Measurements from ENCODE around the gene TMEM59.
"Not testable (repeated sequence)": the region's sequence is repeated elsewhere in the genome, so short reads cannot be mapped to it uniquely, and the experiment has no call there.

Gene TMEM59

DNA sequence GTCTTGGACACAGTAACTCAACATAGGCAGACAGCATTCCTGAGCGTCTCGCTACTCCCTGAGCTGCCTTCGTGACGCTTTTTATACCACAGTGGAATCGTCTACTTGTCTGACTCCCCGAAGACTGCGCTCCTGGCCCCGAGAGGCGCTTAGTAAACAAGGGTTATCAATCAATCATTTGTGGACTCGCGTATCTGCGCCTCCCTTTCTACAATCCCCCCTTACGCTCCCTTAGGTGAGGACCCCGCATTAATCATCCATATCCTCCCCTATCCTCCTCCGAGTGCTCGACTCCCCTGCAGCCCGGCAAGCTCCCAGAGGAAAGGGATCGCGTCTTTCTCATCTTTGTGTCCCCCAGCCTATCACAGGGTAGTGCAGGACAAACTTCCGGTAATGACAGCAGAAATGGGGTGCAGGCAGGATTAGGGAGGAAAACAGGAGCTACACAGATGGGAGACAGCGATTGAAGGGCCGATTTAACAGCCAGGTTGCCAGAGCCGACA, 522 bp downstream of the TMEM59 start:
- Histone ChIP-seq H3K27me3 (ENCODE audit: low read length) (no peaks in the 10 kb centered on the region), H3K79me2 (ENCODE audit: insufficient read depth, low read length) (peaks cover 64% of the 10 kb centered on the region), H2AFZ (ENCODE audit: low read depth, low read length, severe bottlenecking) (peak overlapping the region; percentile 43)

DNA sequence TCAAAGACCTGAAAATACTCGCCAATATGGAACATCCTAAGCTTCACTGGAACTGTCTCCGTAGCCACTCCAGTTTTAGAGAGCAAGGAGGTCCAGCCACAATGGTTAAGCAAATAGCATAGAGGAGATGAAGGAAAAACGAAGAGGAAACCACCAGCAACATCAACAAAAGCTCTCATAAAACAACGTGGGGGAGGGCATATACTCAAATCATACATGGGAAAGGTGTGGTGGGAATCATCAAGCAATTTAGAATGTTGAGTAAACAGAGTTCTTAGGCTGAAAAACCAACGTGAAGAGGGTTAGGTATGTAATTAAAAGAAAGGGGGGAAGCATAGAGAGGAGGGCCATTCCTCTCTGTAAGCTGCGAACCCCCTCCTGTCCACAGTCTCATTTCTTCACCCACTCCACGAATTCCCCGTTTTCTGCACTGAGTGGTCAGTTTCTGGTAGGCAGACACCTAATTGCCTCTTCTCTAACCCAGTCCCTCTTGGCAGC, 1.0 kb downstream of the TMEM59 start:
- Histone ChIP-seq H3K9me2 (replicated peaks; ENCODE audit: insufficient read depth, low read length) (no peaks in the 10 kb centered on the region), H3K4me3 (ENCODE audit: insufficient read depth, low read length, poor library complexity, severe bottlenecking) (peak overlapping the region; percentile 88), H3K36me3 (ENCODE audit: low read length) (no peaks in the 10 kb centered on the region), H3K79me2 (ENCODE audit: insufficient read depth, low read length) (peaks cover 69% of the 10 kb centered on the region), H3K9me3 (ENCODE audit: insufficient read depth, low read length) (no peaks in the 10 kb centered on the region), H3K9ac (ENCODE audit: low read length) (peak overlapping the region; percentile 71), H3F3A (ENCODE audit: insufficient read depth) (peaks cover 8% of the 10 kb centered on the region), H4K20me1 (ENCODE audit: low read depth, low read length) (no peaks in the 10 kb centered on the region), H3K27ac (ENCODE audit: low read depth, low read length) (peak overlapping the region; percentile 72; the same call in 1 of the 2 replicates), H2AFZ (ENCODE audit: low read depth, low read length, severe bottlenecking) (peak overlapping the region; percentile 43), H3K27me3 (ENCODE audit: low read length) (no peaks in the 10 kb centered on the region), H3K4me2 (ENCODE audit: low read depth, low read length, poor library complexity, severe bottlenecking) (peak overlapping the region; percentile 79)
- no peak for TF ChIP-seq EZH2phosphoT487 (conservative IDR thresholded peaks at IDR 0.05; ENCODE audit: low read length)
- TF ChIP-seq, protein P1, sequence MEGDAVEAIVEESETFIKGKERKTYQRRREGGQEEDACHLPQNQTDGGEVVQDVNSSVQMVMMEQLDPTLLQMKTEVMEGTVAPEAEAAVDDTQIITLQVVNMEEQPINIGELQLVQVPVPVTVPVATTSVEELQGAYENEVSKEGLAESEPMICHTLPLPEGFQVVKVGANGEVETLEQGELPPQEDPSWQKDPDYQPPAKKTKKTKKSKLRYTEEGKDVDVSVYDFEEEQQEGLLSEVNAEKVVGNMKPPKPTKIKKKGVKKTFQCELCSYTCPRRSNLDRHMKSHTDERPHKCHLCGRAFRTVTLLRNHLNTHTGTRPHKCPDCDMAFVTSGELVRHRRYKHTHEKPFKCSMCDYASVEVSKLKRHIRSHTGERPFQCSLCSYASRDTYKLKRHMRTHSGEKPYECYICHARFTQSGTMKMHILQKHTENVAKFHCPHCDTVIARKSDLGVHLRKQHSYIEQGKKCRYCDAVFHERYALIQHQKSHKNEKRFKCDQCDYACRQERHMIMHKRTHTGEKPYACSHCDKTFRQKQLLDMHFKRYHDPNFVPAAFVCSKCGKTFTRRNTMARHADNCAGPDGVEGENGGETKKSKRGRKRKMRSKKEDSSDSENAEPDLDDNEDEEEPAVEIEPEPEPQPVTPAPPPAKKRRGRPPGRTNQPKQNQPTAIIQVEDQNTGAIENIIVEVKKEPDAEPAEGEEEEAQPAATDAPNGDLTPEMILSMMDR (IDR thresholded peaks at IDR 0.05; ENCODE audit: insufficient read depth, low read length, poor library complexity, severe bottlenecking) = no peak

More for the DNA sequence above, 522 bp downstream of the TMEM59 start:
- H3K36me3 ChIP-seq (ENCODE audit: low read length) = no peaks in the 10 kb centered on the region
- peak overlapping the region; percentile 71 for H3K9ac ChIP-seq (ENCODE audit: low read length)
- H3F3A ChIP-seq (ENCODE audit: insufficient read depth) = peaks cover 8% of the 10 kb centered on the region
- peak overlapping the region; percentile 79 for H3K4me2 ChIP-seq (ENCODE audit: low read depth, low read length, poor library complexity, severe bottlenecking)
- no peaks in the 10 kb centered on the region for H3K9me3 ChIP-seq (ENCODE audit: insufficient read depth, low read length)
- H3K27ac ChIP-seq (ENCODE audit: low read depth, low read length) = peak overlapping the region; percentile 72
- H4K20me1 ChIP-seq (ENCODE audit: low read depth, low read length) = no peaks in the 10 kb centered on the region
- H3K4me3 ChIP-seq (ENCODE audit: insufficient read depth, low read length, poor library complexity, severe bottlenecking) = peak overlapping the region; percentile 88
- TF ChIP-seq, protein P1 (IDR thresholded peaks at IDR 0.05; ENCODE audit: insufficient read depth, low read length, poor library complexity, severe bottlenecking) = no peak
- no peak for TF ChIP-seq EZH2phosphoT487 (conservative IDR thresholded peaks at IDR 0.05; ENCODE audit: low read length)
- H3K9me2 ChIP-seq (replicated peaks; ENCODE audit: insufficient read depth, low read length) = no peaks in the 10 kb centered on the region

DNA sequence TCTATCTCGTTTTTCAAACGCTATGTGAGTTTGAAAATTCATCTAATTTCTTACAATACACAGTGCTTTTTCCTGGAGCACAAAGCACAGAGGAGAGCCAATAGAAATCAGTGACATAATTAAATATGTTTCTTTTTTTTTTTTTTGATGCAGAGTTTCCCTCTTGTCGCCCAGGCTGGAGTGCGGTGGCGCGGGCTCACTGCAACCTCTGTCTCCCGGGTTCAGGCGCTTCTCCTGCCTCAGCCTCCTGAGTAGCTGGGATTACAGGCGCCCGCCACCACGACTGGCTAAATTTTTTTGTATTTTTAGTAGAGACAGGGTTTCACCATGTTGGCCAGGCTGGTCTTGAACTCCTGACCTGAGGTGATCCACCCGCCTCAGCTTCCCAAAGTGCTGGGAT, 2.6 kb downstream of the TMEM59 start:
- not testable (repeated sequence) for H3K27me3 ChIP-seq (ENCODE audit: low read length); H4K20me1 ChIP-seq (ENCODE audit: low read depth, low read length); H2AFZ ChIP-seq (ENCODE audit: low read depth, low read length, severe bottlenecking); H3K4me2 ChIP-seq (ENCODE audit: low read depth, low read length, poor library complexity, severe bottlenecking); H3K9ac ChIP-seq (ENCODE audit: low read length); H3K9me3 ChIP-seq (ENCODE audit: insufficient read depth, low read length); H3K4me3 ChIP-seq (ENCODE audit: insufficient read depth, low read length, poor library complexity, severe bottlenecking); H3K9me2 ChIP-seq (replicated peaks; ENCODE audit: insufficient read depth, low read length); H3K27ac ChIP-seq (ENCODE audit: low read depth, low read length); H3K36me3 ChIP-seq (ENCODE audit: low read length); H3F3A ChIP-seq (ENCODE audit: insufficient read depth)
- peaks cover 84% of the 10 kb centered on the region for H3K79me2 ChIP-seq (ENCODE audit: insufficient read depth, low read length)
